Myocyte (in vitro differentiated cells): ENCODE results near the gene PDE9A. TPM values are rescaled to one million over a fixed set of nuclear protein-coding genes. Genes with fewer than 3 reads are reported as not detected.
"Not testable (repeated sequence)": the region's sequence is repeated elsewhere in the genome, so short reads cannot be mapped to it uniquely, and the experiment has no call there.

ENCODE experiments used
- DNase-seq: peaks from one replicate; pipeline ENCODE4 v3.0.0-alpha.2; 2012; ENCODE audit warnings: low read depth
- total RNA-seq: library from RNA; depleted of rRNA; stranded (reverse); fragments of >200 nt; gene quantifications from 2 replicates; pipeline ENCODE4 v1.2.3, GENCODE V29; 2014

The PDE9A gene
- total RNA-seq, 1 donor from 2014 or later, result not detected

DNA sequence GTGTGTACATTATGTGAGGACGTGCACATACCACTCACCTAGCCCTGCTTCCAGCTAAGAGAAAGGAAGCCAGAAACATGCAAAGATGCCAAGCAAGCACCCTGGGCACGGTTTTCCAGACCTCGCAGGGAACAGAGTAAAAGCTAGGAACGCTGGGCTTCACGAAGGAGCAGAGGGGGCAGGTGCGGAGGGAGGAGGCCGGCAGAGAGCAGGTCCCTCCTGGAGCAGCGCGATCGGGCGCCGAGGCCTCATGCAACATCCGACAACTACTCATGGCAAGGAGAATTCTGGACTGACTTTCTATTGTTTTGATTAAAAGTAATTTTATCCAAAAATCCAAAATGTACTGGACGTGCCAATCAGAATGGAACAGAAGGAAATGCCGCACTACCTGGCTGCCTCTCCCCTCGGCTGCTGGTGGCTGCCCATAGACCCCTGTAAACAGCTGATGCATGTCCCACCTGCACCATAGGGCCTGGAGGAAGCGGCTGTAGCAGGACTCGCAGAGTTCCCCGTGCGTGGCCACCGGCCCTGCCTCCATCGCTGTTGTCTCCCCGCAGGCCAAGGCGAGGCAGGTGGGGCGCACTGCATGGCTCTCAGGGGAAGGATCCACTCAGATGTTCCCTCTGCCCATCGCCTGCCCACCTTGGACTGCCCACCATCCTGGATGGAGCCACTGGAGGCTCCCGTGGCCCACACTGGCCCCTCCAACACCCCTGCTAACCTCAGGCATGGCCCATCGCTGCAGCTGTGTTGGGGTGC is 132.4 kb downstream of the PDE9A start:
- no peak for DNase-seq

DNA sequence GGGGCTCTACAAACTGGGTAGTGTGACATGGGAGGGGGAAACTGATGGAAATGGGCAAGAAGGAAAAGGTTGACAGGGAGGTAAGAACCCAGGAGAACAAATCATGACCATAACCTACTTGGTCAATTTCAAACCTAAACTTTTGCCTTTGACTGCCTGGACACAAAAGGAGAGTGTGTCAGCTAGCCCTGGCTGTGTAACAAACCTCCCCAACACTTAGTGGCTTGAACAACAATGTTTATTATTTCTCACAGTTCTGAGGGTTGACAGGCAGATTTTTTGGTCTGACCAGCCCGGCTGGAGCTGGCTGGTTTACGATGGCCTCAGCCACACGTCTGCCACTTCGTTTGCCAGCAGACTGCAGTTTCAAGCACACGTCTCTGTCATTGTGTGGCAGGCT is 133.5 kb downstream of the PDE9A start:
- no peak for DNase-seq

DNA sequence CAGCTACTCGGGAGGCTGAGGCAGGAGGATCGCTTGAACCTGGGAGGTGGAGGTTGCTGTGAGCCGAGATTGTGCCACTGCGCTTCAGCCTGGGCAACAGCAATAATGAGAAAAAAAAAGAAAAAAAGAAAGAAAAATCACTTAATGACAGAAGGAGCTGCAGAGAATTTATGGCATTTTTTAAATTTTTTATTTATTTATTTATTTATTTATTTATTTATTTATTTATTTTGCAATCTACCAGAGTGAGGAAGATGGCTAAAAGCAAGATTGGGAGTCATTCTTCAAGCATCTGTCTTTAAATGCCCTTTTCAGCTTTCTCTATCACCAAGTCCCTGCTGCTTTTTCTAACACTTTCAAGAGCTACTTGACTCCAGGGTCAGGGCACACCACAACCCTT is 134.2 kb downstream of the PDE9A start:
- no peak for DNase-seq

DNA sequence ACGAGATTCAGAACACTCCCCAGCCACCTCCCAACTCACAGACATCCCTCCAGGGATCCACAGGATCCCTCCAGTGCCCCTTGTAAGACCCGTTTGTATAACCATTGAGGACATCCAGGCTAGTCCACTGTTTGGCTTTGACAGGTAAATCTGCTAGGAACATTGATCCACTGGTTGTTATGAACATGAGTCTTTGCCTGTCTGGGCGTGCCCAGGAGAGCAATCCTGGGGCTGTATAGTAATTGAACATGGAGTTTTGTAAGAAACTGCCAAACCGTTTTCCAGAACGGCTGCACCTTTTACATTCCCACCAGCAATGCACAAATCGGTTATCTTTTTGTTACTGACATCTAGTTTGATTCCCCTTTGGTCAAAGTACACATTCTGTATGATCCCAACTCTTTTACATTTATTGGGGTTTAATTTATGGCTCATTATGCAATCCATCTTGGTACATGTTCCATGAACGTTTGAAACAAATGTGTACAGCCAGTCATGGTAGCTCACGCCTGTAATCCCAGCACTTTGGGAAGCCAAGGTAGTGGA is 137.2 kb downstream of the PDE9A start:
- no peak for DNase-seq

DNA sequence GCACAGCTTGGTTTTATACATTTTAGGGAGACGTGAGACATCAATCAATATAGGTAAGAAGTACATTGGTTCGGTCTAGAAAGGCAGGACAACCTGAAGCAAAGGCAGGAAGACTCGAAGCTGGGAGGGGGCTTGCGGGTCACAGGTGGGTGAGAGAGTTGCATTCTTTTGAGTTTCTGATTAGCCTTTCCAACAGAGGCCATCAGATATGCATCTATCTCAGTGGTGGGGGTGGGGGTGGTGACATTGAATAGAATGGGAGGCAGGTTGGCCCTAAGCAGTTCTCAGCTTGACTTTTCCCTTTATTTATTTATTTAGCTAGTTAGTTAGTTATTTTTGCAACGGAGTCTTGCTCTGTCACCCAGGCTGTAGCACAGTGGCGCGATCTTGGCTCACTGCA is 140.4 kb downstream of the PDE9A start:
- DNase-seq, result no peak

DNA sequence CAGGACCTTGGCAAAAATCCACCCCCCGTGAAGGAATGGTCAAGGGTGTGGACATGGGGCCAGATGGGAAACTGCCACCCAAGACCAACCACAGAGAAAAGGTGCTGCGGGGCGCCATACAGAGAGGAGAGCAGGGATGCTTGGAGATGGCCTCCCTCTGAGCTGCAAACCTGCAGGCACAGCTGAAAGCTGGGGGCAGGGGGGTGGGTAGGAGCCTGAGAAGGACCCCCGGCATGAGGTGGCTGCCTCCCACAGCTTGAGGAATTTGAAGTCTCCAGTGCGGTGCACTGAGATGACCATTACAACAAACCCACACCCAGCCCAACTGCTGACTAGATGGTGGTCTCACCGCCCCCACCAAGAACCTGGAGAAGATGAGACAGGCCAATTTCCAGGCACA is 141.1 kb downstream of the PDE9A start:
- DNase-seq, result no peak

DNA sequence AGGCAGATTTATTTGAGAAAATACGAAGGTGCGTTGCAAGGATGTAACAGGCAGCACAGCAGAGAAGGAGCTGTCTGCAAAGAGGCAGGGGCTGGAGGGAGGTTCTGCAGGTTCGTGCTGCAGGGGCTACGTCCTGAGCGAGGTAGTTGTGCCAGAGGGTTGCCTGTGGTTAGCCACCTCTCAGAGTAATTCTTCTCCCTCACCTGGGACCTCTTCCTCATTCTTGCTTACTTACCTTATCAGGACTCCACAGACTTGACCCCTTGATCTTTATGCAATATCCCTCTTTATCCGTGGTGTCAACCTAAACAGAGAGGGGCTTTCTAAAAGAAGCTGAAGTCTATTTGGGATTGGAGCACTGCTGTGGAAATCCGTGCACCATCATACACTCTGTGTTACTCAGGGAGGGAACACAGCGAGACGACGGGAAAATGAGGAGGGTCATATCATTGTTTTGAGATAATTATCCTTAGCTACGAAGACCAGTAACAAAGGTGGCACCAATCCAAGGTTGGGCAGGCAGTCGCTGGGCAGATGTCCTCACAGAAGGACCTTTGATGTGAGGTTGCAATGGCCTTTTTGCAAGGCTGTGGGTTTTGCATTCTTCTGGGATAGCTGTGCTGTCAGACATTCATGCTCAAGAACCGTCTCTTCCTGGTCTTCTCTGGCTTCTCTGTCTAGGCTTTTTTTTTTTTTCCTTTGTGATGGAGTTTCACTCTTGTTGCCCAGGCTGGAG is 143.1 kb downstream of the PDE9A start:
- DNase-seq, result no peak

DNA sequence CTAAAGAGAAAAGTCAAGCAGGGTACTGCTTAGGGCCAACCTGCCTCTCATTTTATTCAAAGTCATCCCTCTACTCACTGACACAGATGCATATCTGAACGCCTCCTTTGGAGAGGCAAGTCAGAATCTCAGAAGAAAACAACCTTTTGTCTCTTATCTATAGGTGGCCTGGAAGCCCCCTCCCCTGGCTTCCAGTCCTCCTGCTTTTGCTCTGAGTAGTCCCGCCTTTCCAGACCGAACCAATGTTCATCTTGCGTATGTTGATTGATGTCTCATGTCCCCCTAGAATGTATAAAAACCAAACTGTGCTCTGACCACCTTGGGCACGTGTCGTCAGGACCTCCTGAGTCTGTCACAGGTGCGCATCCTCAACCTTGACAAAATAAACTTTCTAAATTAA is 144.1 kb downstream of the PDE9A start:
- no peak for DNase-seq

DNA sequence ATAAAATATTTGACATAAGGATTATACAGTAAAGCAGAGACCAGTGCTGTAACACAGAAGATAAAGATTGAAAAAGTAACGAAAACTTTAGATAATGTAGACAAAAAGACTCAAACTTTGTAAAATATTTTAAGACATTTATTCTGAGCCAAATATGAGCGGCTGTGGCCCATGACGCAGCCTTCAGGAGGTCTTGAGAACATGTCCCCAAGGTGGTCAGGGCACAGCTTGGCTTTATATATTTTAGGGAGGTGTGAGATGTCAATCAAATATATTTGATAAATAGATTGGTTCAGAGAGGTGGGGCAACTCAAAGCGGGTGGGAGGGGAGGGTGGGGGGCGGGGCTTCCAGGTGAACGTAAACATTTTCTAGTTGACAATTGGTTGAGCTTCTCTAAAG is 144.7 kb downstream of the PDE9A start:
- DNase-seq, result no peak

DNA sequence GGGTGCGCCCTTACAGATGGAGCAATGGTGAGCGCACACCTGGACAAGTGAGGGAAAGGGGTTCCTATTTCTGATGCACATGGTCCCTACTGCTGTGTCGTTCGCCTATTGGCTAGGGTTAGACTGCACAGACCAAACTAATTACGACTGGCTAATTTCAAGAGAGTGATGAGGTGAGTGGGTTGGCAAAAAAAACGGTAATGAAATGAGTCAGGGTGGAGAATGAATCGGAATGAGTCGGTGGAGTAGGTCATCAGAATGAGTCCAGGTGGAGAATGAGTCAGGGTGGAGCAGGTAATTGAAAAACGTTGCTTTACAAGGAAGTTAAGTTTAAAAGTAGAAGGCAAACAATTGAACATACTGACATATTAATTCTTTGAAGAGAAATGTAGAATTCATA is 146.1 kb downstream of the PDE9A start:
- no peak for DNase-seq

DNA sequence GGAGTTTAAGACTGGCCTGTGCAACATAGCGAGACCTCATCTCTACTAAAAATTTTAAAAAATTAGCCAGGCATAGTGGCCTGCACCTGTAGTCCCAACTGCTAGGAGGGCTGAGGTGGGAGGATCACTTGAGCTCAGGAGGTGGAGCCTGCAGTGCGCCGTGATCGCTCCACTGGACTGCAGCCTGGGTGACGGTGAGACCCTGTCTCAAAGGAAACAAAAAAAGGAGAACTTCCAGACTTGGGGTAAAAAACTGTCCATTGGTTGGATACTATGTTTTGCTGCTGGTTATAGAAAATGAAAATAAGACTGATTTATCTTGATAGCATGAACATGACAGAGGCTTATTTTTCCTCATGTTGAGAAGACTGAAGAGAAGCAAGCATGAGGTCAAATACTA is 146.5 kb downstream of the PDE9A start:
- DNase-seq, result no peak

DNA sequence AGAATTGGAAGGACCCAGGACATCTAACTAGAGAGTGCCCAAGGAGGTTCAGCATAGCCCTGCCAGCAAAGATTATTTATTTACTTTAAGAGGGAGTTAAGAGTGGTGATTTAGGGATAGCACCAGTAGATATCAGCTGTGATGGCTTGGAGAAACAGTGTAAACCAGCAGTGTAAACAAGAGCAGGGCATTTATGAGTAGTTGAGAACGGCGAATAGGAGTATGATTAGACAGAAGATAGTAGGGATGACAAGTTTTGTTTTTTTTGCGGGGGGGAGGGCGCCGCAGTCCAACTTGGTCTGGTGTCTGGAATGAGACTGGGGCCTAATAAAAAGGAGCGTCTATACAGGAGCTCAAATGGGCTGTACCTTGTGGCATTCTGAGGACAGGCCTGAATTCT is 148.2 kb downstream of the PDE9A start:
- DNase-seq, result not testable (repeated sequence)

DNA sequence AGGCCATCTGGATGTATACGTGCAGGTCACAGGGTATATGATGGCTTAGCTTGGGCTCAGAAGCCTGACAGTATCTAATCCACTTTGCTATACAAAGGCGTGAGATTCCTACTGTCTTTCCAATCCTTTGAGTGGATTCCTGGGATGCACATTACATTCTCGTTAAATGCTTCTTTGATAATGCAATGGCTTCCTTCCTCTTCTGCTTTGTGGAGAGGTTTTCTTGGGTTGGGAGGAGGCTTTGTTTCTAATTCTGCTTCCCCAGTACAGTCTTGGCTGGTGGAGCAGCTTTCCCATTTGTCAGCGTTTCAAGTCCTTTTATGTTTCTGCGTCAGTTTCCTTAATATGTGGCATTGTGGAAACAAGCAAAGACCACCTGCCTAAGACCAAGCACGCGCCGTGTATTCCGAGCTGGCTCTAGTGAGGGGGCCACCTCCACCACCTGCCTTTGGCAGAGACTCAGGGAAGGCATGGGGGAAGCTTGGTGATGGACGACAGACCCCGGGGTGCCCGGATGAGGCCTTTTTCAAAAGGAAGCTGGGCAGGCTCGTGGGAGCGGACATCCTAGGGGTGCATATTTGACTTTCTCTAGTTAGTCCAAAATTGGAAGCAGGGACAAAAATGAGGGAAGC is 153.2 kb downstream of the PDE9A start:
- no peak for DNase-seq

DNA sequence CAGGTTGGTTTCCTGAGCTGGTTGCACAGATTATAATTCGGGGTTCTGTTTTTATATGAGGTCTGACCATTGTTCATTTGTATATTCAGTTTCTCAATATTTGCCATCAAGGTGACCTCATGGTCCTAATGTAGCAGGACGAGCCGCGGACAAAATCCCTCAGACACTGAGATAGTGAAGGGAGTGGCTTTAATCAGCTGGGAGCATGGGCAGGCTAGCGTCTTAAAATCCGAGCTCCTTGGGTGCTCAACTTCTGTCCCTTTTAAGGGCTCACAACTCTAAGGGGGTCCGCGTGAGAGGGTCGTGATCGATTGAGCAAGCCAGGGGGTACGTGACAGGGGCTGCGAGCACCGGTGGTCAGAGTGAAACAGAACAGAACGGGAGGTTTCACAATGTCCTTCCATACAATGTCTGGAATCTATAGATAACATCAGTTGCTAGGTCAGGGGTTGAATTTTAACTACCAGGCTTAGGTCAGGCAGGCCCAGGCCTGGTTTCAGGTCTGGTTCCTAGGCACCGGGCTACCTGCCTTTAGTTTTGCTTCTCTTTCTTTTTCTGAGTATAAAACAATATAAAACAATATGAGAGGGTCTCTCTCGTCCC is 154.0 kb downstream of the PDE9A start:
- not testable (repeated sequence) for DNase-seq

DNA sequence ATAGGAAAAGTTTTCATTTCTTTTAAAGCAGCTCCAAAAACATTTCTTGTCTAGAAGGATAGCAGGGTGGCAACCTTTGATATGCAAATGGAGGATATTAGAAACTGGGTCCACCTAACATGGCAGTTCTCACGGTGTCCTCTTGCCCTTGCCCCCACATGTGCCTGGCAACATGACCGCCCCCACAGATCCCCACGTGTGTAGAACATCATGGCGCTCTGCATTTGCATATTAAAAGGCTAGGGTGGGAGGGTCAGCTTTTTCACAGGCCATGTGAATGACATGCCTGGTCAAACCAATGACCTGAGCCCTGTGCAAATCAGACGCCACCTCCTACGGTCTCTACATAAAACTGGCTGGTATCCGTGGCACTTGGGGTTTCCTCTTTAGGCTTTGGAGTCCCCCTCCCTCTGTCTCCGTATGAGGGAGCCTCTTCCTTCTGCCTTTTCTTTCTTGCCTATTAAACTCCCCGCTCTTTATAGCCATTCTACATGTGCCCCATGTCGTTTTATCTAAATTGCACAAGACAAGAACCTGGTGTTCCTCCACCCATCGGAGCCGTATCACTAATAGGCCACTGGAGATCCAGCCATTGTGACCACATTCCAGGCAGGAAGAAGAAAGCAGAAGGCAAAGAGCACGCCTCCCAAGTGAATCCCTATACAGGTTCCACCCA is 154.7 kb downstream of the PDE9A start:
- DNase-seq, result no peak

DNA sequence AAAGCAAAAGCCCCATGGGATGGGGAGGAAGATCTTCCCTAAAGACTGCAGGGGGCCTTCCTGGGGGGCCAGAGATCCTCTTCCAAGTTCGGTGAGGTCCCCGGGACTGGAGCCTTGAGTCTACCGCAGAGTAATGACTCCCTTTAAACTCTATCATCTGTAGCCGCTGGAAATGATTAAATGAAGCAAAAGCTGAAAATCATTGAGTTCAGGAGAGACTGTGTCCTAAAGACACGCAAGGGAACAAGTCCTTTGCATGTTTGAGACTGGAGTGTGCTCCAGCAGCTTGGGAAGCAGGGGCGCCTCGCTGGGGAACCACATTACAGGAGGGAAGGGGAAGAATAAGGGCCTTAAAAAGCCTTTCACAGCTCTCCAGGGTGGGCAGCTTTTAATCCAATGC is 155.8 kb downstream of the PDE9A start:
- no peak for DNase-seq

DNA sequence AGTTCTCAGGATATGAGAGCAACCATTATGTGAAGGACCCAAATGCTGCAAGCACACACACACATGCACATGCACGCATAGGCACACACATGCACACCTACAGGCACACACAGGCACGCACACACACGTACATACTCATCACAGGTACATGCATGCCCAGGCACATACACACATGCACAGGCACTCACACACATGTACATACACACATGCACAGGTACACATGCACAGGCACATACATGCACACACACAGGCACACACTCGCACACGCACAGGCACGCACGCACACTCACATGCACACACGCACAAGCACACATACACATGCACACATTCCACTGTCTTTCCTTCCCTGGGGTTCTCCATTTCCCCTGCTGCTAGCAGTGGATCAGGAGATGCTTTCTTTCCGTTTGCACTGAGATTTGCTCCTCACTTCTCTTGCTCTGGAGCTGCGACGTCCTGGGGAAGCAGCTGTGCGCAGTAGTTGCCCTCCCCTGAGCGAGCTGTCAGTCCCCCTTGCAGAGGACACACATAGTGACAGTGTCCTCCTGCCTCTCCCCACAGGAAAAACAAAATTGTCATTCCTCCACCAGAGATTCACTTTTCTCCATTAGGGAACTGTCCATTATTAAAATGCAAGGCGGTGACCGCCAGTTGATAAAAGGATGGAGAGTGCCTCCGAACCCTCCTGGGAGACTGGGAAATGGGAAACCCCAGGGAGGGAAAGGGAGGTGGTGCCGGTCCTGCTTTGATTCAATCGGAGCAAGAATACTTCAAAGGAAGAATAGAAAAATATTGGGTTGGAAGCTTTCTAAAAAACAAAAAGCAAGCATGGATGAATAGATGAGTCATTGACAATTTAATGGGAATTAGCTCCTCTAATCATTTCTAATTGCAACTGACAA is 156.4 kb downstream of the PDE9A start:
- DNase-seq, result no peak

DNA sequence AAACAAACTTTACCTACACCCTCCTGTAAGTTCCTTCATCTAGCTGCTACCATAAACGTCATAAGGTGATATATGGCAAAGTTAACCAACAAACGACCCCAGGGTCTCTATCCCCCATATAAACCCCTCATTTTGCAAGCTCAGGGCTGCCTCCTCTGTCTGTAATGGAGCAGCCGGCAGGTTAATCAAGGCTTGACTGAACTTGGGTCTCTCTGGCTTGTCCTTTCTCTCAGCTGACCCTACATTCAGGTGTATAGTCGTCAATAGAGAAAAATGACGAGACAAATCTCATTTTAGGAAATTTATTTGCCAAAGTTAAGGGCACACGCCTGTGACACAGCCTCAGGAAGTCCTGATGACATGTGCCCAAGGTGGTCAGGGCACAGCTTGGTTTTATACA is 158.5 kb downstream of the PDE9A start:
- no peak for DNase-seq

DNA sequence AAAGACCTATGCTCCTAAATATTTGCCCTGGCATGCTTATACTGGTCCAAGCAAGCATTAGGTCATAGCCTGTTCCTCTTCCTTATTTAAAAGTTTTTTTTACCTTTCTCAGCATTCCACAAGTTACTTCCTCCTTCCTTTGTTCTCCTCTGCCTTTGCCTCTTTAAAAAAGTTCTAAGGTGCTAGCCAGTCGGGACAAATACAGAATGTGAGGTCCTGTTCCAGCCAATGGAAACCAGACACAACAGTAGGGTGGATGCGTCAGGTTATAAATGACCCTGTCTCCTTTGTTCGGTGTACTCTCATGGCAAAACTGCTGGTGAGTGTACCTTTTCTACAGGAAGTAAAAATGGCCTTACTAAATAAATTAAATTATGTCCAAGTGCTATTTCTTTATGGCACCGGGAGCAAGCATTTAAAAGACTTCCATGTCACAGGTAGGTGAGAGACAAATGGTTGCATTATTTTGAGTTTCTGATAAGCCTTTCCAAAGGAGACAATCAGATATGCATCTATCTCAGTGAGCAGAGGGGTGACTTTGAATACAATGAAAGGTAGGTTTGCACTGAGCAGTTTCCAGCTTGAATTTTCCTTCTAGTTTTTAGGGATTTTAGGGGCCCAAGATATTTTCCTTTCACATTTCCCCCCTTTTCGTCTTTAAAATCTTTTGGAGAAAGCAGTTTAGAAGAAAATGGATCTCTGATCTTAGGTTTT is 159.3 kb downstream of the PDE9A start:
- not testable (repeated sequence) for DNase-seq
